Measurements from ENCODE around the gene SKP2. TPM values are rescaled to one million over a fixed set of nuclear protein-coding genes. Genes with fewer than 3 reads are reported as not detected.

The SKP2 gene
- total RNA-seq (2014; rRNA removed; shearing (Covaris generic)), result 38.6 and 44.8 TPM in 2 replicates

DNA sequence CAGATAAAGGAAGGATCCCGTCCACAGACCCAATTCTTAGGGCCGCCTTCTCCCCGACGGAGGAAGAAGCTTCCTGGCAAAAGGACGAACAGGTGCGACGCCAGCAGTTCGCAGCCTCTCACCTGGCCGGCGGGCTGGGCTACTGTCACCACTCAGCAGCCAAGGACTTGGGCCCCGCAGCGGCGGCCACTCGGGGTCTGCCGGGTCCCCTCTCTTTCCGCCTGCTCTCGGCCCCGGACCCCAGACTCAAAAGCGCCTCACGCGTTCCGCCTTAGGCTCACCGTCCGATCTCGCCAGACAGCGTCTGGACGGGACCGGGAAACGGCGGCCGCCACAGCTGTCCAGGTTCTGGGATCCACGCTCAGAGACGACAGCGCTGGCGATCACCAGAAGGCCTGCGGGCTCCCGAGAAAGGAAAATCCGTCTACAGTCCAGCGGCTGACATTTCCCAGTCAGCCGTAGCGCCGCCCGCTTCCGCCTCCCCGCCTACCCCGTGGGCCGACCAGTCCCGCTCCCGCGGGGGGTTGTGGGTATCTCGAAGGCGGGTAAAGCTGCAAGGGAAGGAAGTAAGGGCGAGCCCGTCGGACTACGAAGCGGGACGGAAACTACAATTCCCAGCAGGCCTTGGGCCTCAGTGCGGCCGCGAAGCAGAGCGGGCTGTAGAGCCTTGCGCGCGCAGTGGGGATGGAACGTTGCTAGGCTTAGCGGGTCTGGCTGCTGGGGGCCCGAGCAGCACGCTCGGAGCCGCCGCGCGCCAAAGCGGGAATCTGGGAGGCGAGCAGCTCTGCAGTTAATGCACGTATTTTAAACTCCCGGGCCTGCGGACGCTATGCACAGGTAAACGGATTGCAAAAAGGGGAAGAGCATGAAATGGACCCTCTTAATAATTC is at the start of gene SKP2, which contains the start of gene LMBRD2:
SKP2 (plus strand) TSS at position 678 of the 890 bp plus-strand sequence; CDS start at position 830, 152 bp downstream.
LMBRD2 (minus strand) TSS at position 454 of the 890 bp plus-strand sequence. CDS start 8,538 bp downstream, outside the sequence.

Small RNAs within 50 kb of the gene (small RNA-seq; reads per million reads assigned to genes)
- gene MIR580 (not detected), gene RNU6-1305P (not detected)

Other genes starting within 250 kb of the SKP2 start
- not detected in 2 replicates for gene CAPSL, start 213.5 kb upstream of the SKP2 start, total RNA-seq (2014; rRNA removed; shearing (Covaris generic))
- not detected in 2 replicates for gene UGT3A1, start 160.7 kb upstream of the SKP2 start, total RNA-seq (2014; rRNA removed; shearing (Covaris generic))
- gene UGT3A2, start 85.2 kb upstream of the SKP2 start, total RNA-seq (2014; rRNA removed; shearing (Covaris generic)), result 0.05 and 0.11 TPM in 2 replicates
- 14.7 and 20.0 TPM in 2 replicates for gene LMBRD2, start 224 bp upstream of the SKP2 start, total RNA-seq (2014; rRNA removed; shearing (Covaris generic))
- 19.5 and 20.5 TPM in 2 replicates for gene NADK2, start 89.8 kb downstream of the SKP2 start, total RNA-seq (2014; rRNA removed; shearing (Covaris generic))
- gene RANBP3L, start 149.8 kb downstream of the SKP2 start, total RNA-seq (2014; rRNA removed; shearing (Covaris generic)), result 0.03 TPM in 1 of 2 replicates, not detected in the other